Activated CD8-positive, alpha-beta memory T cell treated with anti-CD3 and anti-CD28 coated beads, Interleukin-2, amount 50 U/mL, for 24 hours (primary cell): ENCODE data around the gene FSTL4.
"Not testable (repeated sequence)": the region's sequence is repeated elsewhere in the genome, so short reads cannot be mapped to it uniquely, and the experiment has no call there.

Source experiments
- DNase-seq: peaks from one replicate; pipeline ENCODE4 v3.0.0-alpha.2; 2020; ENCODE audit errors: extremely low read depth

FSTL4 gene

DNA sequence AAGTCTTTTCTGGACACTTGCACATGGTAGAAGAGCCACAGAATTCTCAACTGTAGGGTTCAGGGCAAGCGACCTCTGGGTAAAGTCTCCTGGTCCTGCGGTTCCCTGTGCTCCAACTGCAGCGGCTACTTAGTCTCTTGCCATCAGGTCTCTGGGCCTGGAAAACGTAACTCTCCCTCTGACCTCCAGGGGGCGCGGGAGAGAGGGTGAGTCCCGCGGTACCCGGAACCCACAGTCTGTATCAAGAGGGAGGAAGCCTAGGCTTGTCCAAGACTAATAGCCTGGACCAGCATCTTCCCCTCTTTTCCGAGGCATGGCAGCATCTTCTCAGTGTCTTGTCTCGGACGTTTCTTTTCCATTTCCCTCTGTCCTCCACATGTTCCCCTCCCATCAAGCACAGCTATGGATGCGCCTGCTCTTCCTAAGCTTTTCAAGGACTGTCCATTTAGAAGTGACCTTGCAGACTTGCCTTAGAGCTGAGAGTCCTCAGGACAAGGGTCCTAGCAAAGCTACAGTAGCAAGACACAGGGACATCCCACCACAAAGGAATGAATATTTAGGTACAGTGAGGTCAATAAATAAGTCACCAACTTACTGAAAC is 59.3 kb downstream of the FSTL4 start:
- DNase-seq = peak; percentile 13

DNA sequence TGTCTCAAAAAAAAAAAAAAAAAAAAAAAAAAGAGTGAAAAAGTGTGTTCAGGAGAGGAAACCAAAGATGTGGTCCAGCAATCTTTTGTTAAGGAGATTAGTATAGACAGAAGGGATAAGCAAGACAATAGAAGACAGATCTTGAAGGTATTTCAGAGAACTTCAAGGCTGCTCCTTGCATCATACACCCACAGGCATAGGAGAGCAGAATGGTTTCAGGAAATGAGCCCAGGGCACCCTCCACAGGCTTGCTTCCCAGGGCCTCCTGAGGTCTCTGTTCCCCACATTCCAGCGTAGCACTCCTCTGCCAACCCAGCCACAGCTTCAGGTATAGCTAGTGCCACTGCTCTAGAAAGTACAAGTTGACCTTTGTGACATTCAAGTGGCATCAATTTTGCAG is 65.8 kb downstream of the FSTL4 start:
- DNase-seq = no peak

DNA sequence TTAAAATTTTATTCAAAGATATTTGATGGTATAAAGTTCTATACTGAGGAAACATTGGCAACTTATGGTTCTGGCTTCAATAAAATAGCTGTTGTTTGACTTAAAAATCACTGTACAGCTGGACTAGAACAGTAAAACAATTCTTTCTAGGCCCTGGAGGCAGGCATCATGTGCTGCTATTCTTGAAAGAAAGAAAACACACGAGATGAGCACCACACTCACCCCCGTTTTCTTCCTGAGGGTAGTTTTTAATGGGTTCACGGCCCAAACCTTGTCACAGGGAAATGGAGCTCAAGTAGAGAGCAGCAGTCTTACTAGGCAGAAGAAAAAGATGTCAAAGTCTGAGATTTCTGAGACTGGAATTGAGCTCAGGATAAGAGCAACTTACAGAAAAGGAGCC is 68.0 kb downstream of the FSTL4 start:
- DNase-seq = no peak

DNA sequence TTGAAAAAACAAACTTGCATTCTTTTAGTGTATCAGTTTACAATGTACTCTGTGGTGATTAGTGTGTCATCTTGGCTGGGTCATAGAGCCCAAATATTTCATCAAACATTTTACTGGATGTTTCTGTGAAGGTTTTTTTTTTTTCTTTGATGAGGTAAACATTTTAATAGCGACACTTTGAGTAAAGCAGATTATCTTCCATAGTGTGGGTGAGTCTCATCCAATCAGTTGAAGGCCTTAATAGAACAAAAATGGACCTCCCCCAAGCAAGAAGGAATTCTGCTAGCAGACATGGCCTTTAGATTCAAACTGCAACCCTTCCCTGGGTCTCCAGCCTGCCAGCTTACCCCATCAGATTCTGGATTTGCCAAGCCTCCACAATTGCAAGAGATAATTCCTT is 72.5 kb downstream of the FSTL4 start:
- DNase-seq = no peak

DNA sequence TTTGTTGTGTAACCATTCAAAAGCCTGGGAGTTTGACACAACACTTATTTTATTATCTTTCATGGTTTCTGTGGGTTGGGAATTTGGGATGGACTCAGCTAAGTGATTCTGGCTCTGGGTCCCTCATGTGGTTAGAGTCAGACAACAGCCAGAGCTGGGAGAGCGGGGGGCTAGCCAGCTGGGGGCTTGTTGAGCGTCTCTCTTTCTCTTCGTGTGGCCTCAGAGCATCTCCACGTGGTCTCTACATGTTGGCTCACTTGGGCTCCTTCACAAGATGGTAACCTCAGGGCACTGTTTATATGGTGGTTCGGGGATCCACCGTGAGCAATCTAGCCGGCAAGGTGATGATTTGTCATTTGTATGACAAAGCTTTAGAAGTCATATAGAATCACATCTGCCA is 73.6 kb downstream of the FSTL4 start:
- no peak for DNase-seq

DNA sequence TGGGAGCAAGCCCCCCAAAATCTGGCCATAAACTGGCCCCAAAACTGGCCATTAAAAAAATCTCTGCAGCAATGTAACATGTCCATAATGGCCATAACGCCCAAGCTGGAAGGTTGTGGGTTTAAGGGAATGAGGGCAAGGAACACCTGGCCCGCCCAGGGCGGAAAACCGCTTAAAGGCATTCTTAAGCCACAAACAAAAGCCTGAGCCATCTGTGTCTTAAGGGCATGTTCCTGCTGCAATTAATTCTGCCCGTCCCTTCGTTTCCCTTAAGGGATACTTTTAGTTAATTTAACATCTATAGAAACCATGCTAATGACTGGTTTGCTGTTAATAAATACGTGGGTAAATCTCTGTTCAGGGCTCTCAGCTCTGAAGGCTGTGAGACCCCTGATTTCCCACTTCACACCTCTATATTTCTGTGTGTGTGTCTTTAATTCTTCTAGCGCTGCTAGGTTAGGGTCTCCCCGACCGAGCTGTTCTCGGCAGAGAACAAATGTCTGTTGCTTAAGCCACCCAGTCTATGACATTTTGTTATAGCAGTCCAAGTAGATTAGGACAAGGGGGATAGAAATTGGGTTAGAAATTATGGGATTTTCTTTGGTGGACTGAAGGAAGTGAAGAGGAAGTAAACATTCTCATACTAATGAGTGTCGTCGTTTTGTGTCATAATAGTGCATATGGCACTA is 77.0 kb downstream of the FSTL4 start:
- DNase-seq = not testable (repeated sequence)

DNA sequence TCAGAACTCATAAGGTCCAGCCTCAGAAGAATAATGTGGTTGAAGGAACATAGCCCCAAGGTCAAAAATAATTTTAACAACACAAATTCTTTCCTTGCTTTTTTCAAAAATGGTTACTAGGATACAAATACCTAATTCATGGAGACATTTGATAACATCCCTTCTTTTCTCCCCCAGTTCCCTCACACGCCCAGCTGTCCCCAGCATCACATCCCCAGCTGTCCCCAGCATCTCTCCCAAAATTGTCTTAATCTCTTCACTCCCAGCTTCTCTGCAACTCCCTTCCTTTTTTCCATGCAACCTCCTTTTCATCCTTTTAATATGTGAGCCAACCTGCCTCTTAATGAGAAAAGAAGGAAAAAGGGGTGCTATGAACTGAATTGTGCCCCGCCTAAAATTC is 77.8 kb downstream of the FSTL4 start:
- no peak for DNase-seq

DNA sequence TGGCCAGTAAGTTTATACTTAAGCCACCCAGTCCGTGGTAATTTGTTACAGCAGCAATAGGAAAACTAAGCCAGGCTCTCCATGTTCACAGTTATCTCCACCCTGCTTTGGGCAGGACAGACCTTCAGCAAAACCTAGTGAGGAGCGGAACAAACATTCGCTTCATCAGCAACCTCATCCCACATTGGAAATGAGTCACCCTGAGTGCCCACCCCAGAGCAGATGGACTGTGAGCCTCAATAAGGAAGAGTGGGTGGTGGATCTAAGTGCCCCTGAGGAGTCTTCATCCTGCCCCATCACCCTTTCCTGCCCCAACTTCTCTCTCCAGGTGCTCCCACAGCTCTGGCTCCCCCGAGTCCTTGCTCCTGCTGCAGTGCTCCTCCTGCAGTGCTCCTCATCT is 78.8 kb downstream of the FSTL4 start:
- no peak for DNase-seq

DNA sequence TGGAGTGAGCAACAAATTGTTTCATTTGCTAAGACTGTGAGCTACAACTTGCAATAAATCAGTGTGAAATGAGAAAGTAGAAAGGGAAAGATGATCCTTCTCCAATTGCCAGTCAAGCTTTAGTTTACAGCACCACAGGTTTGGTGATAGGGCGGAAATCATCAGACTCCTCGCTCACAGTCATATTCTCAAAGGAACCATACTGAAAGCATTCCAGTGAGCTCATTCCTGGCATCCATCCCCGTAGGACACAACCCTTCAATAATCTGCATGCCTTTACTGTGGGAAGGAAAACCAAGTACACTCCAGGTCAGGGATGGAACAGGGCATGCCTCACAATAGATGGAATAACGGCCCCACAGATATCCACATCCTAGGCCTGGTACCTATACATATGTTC is 80.7 kb downstream of the FSTL4 start:
- no peak for DNase-seq

DNA sequence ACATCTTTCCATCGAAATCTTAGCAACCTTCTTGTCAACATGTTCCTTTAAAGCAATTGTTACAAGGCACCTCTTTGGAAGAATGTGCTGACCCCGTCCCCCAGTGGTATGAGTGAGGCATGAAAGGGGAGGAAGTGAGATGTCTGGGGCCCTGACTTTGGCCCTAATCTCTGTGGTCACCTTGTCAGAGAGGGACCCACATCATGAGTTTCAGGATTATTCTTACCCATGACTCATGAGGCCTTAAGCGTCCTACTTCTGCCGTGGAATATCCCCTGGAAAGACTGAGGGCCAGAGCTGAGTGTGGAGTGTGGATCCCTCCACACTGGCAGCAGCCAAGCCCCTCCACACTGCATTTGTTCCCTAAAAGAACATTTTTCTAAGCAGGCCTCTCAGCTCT is 81.2 kb downstream of the FSTL4 start:
- no peak for DNase-seq

DNA sequence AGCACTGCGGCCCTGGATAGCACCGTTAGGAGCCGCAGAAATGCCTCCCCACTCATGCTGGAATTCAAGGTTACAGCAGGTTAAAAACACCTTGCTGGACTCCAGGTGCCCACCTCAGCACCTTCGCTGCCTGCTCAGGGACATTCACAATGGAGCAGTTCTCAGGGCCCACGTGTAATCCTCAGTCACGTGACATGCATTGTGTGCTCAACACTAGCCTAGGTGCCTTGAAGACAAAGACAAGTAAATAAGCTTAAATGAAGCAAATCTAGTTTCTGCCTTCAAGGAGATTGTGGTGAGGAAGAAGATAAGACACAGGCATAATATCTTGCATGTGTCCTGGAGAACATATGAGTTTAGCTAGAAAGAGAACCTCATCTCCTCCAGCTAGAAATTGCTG is 82.1 kb downstream of the FSTL4 start:
- DNase-seq = no peak

DNA sequence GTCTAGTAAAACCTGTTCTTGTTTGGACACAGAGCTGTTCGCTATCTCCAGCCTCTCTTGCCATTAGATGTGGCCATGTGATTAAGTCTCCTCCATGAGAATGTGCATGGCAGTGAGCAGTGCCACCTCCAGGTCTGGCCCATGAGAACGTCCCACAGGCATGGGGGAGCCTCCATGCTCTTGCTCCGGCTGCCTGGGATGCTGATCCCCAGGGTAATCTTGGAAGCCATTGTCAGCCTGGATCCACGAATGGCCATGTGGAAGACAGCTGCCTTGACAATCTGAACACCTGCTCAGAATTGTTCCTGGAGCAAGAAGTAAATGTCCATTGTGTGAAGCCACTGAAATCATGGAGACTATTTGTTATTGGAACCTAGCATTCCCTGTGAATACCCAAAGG is 83.5 kb downstream of the FSTL4 start:
- no peak for DNase-seq

DNA sequence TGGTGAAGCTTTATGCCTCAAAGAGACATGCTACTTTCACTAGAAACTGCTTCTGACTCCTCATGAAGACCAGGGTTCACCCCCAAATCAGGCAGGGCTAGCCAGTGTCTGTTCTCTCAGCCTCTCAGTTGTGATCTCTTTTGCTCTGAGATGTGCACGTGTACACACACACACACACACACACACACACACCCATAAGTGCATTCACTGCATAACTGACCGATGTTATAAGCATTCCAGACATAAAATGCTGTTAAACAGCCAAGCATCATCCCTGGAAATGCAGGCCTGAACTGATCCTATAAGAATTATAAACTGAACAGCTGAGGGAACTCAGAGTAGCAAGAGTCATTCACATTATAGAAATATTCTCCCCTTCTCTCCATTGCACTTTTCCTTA is 85.0 kb downstream of the FSTL4 start:
- no peak for DNase-seq

DNA sequence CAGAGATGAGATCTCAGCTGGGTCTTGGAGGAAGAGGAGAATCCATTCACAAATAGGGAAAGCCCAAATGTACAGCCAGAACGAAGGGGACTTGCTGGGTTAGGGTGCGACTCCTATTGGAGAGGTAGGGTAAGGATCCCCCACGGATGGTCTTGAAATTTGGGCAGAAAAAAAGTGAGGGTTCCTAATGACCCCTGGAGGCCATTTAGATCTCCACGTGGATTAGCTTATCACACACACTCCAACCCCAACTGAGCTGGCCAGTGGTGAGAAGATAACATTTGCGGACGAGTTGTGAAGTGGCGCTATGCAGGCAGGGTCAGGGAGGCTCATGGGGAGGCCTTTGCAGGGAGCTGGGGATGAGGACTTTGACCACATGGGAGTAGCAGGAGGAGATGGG is 86.0 kb downstream of the FSTL4 start:
- DNase-seq = no peak

DNA sequence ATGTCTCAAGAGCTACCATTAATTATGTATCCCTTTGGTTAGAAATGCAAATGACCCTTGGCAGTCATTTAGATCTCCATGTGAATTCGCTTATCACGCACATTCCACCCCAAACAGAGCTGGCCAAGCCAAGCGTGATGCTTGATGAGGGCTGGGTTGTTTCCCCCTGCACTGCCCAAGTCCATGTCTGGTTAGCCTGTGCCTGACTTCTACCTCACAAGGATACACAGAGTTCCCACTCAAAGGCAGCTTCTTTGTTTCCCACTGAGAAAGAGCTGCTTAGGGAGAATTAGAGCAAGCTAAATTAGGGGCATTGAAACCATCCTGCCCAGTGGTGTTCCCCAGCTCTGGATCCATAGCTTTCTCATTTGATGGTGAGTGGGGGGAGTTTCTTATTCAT is 87.2 kb downstream of the FSTL4 start:
- DNase-seq = no peak

DNA sequence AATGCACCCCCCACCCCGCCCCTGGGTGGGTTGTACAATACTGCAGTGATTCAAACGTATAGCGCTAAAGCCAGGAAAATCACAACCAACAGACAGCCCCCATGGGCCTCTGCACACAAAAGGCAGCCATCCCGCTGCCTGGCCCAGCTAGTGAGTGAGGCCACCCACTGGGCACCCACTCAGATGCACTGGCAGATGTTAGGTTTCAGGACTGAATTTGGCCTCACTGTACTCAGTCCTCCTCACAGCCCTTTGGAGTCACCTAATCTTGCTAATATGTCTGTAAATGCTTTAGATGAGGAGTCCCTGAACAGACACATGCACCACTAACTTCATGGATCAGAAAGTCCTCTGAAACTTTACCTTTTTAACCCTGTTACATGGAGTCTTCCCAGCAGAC is 87.7 kb downstream of the FSTL4 start:
- no peak for DNase-seq

DNA sequence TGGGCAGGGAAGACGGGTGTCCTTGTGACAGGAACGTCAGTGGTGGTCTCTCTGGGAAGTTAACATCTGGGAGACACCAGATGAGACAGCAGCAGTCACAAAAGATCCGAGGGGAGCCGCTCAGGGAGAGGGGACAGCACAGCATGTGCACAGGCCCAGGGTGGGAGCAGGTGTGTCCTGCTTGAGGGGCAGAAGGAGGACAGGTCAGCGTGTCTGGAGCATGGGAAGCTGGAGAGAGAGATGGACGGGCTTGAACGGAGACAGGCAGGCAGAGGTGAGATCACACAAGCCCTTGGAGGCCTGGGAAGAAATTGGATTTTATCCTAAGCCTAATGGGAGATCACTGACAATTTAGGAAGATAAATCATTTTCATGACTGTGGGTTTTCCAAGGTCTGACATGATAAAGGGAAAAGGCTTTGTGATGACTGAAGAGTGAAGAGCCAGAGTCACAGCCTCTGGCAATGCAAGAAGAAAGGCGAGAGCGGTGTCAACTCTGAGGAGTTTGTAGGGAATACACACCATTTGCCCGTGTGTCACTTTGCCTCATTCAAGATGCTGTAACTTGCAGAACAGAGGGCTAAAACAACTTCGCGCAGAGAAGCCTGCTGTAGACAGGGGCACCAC is 88.3 kb downstream of the FSTL4 start:
- no peak for DNase-seq

DNA sequence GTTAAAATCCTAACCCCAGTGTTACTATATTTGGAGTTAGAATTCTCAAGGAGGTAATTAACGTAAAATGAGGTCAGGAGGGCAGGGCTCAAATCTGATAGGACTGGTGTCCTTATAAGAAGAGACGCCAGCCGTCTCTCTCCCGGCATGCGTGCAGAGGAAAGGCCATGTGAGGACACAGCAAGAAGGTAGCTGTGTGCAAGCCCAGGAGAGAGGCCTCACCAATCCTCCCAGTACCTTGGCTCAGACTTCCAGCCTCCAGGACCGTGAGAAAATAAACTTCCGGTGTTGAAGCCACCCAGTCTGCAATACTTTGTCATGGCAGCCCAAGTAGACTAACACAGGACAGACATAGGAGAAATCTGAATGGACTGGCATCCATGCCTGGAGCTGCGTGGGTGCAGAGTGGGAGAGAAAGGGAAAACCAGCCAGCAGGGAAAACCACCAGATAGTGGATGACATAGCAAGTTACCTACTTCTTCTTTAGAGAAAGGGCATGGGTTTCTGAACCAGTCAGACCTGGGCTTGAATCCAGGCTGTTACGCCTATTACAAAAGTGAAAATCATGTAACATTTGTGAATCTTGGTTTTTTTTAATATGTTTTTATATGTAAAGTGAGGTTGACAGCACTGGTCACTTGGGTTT is 89.2 kb downstream of the FSTL4 start:
- no peak for DNase-seq

DNA sequence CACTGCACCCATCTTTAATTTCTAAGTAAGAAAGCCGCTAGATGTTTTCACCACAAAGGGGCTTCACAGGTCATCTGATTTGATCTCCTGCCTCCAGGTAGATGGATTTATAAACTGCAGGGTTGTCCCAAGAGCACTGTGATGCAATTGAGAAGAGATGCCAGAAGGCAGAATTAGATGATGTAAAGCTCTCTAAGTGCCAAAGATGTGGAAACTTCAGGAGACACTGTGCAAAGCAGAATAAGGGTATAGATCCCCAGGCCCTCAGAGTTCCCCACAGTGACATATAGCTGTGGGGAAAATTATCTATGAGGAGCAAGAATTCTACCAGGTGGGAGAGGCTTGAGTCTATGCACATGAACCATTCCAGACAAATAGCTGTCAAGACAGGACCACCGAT is 90.5 kb downstream of the FSTL4 start:
- DNase-seq = no peak

DNA sequence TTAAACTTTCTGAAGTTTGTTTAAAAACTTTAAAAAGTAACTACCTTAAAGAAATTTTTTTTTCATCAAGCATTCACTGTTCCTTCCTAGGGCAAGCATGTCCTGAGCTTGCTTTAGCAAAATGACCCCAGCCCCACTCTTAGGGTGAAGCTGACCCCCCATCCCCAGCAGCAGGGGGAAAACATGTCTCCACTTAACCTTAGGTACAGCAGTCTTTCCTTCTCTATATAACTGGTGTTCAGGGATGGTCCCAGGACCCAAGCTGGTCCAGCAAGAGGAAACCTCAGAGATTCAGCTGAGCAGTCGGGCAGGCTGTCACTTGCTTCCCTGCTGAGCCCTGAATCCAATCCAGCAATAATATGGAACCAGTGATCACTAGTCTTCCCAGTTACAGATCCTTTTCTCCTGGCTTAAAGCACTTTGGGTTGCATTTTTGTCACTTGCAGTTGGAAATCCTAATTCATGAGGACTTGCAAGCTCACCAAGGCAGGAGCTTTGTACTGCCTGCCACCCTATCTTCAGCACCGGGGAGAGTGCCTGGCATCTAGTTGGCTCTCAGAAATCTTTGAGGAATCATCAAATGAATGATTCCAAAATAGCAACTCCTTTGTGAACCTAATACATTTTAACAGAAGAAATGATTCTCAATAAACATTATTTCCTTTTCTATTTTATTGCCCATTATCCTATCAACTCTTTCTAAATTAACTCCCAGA is 91.2 kb downstream of the FSTL4 start:
- no peak for DNase-seq

DNA sequence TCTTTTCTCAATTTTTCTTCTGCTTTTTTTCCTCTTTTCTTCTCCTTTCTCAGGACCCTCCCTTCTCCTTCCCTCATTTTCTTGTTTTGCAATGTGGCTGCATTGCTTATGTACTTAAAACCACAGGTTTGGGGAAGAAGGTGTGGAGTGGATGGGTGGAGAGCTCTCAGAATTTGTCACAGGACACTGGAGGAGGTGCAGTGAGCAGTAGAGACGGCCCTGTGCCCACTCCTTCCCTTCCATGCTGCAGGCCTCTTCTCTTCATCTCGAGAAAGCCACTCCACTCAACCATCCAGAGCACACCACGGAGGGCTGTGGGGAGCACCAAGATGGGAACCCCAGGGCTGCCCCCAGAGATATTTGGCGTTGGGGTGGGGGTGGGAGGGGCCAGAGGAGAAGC is 92.3 kb downstream of the FSTL4 start:
- no peak for DNase-seq

DNA sequence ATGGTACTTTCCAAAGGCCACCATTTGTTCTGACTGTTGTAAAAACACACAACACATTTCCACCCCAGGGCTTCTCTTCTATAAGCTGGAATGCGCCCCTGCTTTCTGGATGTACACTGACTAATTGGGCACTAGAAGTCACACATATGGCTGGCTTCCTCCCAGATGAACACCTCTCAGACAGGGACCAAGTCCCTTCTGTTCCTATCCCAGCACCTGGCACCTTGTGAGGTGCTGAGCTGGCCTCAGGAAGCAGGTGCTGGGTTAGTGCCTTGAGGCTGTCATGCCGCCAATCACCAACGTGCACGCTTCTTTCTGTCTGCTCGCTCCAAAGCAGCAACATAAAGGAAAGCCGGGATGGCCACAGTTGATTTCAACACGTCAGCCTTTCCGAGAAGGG is 93.2 kb downstream of the FSTL4 start:
- DNase-seq = no peak
